ENCODE measurements around the gene SLC25A13.

DNA sequence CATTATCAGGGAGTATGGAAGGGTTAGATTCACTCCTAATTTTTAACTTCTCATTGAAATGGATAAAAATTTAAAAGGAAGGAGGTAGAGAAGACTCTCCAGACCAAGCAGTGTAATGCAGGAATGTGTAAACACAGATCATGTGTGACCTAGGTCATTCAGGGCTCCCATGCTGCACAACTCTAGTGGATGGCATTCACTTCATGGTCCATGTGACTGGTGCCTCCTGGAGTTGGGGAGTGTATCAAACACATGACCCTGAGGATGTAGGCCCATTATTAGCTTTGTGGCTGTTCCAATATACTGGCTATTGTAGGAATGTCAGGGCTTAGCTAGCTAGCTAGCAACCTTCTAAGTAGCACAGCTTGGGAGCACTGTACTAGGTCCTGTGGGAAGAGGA, 109.9 kb downstream of the SLC25A13 start:
- TF ChIP-seq, protein P1, sequence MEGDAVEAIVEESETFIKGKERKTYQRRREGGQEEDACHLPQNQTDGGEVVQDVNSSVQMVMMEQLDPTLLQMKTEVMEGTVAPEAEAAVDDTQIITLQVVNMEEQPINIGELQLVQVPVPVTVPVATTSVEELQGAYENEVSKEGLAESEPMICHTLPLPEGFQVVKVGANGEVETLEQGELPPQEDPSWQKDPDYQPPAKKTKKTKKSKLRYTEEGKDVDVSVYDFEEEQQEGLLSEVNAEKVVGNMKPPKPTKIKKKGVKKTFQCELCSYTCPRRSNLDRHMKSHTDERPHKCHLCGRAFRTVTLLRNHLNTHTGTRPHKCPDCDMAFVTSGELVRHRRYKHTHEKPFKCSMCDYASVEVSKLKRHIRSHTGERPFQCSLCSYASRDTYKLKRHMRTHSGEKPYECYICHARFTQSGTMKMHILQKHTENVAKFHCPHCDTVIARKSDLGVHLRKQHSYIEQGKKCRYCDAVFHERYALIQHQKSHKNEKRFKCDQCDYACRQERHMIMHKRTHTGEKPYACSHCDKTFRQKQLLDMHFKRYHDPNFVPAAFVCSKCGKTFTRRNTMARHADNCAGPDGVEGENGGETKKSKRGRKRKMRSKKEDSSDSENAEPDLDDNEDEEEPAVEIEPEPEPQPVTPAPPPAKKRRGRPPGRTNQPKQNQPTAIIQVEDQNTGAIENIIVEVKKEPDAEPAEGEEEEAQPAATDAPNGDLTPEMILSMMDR (IDR thresholded peaks at IDR 0.05; ENCODE audit: low read length) = no peak
- TF ChIP-seq EZH2 (optimal IDR thresholded peaks at IDR 0.05; ENCODE audit: low read depth, low read length) = no peak

All from MM.1S (cell line).